Calu3 (cell line): ENCODE data around the gene YPEL1. TPM values are rescaled to one million over a fixed set of nuclear protein-coding genes. Genes with fewer than 3 reads are reported as not detected.
A peak's percentile ranks its signal among the peaks of the same experiment; 100 is the strongest.

Experiments
- BruUV-seq: library from RNA; stranded (reverse); fragments of 400-500 nt; replicated peaks from 2 replicates; lab custom pipeline; 2021; lab: Mats Ljungman, UMichigan
- CTCF ChIA-PET: fragments of 300-600 bp; sonication (Branson Sonifier 250); formaldehyde crosslinking; loops from one replicate; lab custom pipeline; 2022; ENCODE audit warnings: antibody characterized with exemption; lab: Charles Lee
- DNase-seq: peaks from one replicate; pipeline ENCODE4 v3.0.0; 2022
- H3K27ac Mint-ChIP-seq: one replicate; pipeline ENCODE4 v1.8.0; 2022; ENCODE audit warnings: mixed read lengths; ENCODE audit not compliant: unreplicated experiment
- H3K27me3 Mint-ChIP-seq: one replicate; pipeline ENCODE4 v1.8.0; 2022; ENCODE audit warnings: mixed read lengths; ENCODE audit not compliant: unreplicated experiment
- H3K36me3 Mint-ChIP-seq: one replicate; pipeline ENCODE4 v1.8.0; 2022; ENCODE audit warnings: mild to moderate bottlenecking, moderate library complexity, mixed read lengths; ENCODE audit not compliant: insufficient read depth, unreplicated experiment
- H3K4me1 Mint-ChIP-seq: one replicate; pipeline ENCODE4 v1.8.0; 2022; ENCODE audit warnings: mild to moderate bottlenecking, low read depth, mixed read lengths; ENCODE audit not compliant: unreplicated experiment
- H3K4me3 Mint-ChIP-seq: one replicate; pipeline ENCODE4 v1.8.0; 2022; ENCODE audit warnings: mild to moderate bottlenecking, low read depth, moderate library complexity, mixed read lengths; ENCODE audit not compliant: unreplicated experiment
- H3K9me3 Mint-ChIP-seq: one replicate; pipeline ENCODE4 v1.8.0; 2022; ENCODE audit warnings: low read depth, mixed read lengths; ENCODE audit not compliant: unreplicated experiment
- CTCF ChIP-seq: fragments of 200-600 bp; IDR thresholded peaks from one replicate; pipeline ENCODE4 v1.8.0; 2022; ENCODE audit warnings: antibody characterized with exemption; ENCODE audit not compliant: unreplicated experiment
- intact Hi-C: fragments of 100-400 bp; cut with micrococcal nuclease; formaldehyde crosslinking; loops from one replicate; pipeline ENCODE4 v1.10.0; 2022; ENCODE audit not compliant: unreplicated experiment
- total RNA-seq: library from RNA; stranded (reverse); gene quantifications from 2 replicates; pipeline ENCODE4 v1.2.3, GENCODE V29; 2022

The YPEL1 gene
- total RNA-seq, 1 experiment from 2014 or later: 3.3 TPM

GRCh38 chr22:21665047-21665851 is 70.3 kb downstream of the YPEL1 start:
- Mint-ChIP-seq H3K4me1 (peaks cover 14% of the 10 kb centered on the region), H3K27ac (peak overlapping the region; percentile 94), H3K9me3 (no peaks in the 10 kb centered on the region), H3K27me3 (no peaks in the 10 kb centered on the region), H3K4me3 (peak overlapping the region; percentile 92), H3K36me3 (peaks cover 51% of the 10 kb centered on the region)
- DNase-seq: no peak
- TF ChIP-seq CTCF: no peak
- intact Hi-C loops: no loop called here
- CTCF ChIA-PET: interaction anchor here (1.2 kb wide), 1 partner anchor 19 kb away, joined by 3 read pairs; no protein-coding TSS in a partner anchor
- BruUV-seq: no TSS peak

GRCh38 chr22:21663738-21664137 is 71.9 kb downstream of the YPEL1 start:
- no TSS peak for BruUV-seq
- Mint-ChIP-seq H3K4me1 (no peaks in the 10 kb centered on the region), H3K27ac (peak overlapping the region; percentile 6), H3K27me3 (no peaks in the 10 kb centered on the region), H3K36me3 (peaks cover 39% of the 10 kb centered on the region), H3K9me3 (no peaks in the 10 kb centered on the region), H3K4me3 (no peak overlapping the region)
- TF ChIP-seq CTCF: no peak
- CTCF ChIA-PET: no interaction called here
- DNase-seq: no peak
- intact Hi-C loops: no loop called here

- peaks cover 48% of the 10 kb centered on the region for H3K36me3 Mint-ChIP-seq
- no peaks in the 10 kb centered on the region for H3K9me3 Mint-ChIP-seq
- no peak for TF ChIP-seq CTCF
- no peak overlapping the region for H3K4me3 Mint-ChIP-seq
- H3K27ac Mint-ChIP-seq: no peak overlapping the region
- peaks cover 3% of the 10 kb centered on the region for H3K4me1 Mint-ChIP-seq
- CTCF ChIA-PET: no interaction called here
- intact Hi-C loops: no loop called here
- no TSS peak for BruUV-seq
- DNase-seq: no peak
- H3K27me3 Mint-ChIP-seq: no peaks in the 10 kb centered on the region
Observed at GRCh38 chr22:21661991-21662390, 73.6 kb downstream of the YPEL1 start.

GRCh38 chr22:21660904-21661303 is 74.7 kb downstream of the YPEL1 start:
- no TSS peak for BruUV-seq

More at GRCh38 chr22:21660904-21661303, 74.7 kb downstream of the YPEL1 start:
- Mint-ChIP-seq H3K36me3 (peaks cover 46% of the 10 kb centered on the region), H3K4me1 (peaks cover 13% of the 10 kb centered on the region), H3K4me3 (no peak overlapping the region), H3K27me3 (no peaks in the 10 kb centered on the region), H3K9me3 (no peaks in the 10 kb centered on the region), H3K27ac (no peak overlapping the region)
- intact Hi-C loops: no loop called here
- TF ChIP-seq CTCF: no peak
- CTCF ChIA-PET: no interaction called here
- DNase-seq: no peak
